Mammary epithelial cell (primary cell): ENCODE measurements around the gene SHB.

Experiments used
- CTCF ChIP-seq, 2 donors: IDR thresholded peaks in 1 of 2; conservative IDR thresholded peaks in 1 of 2; 2 replicates each; pipeline ENCODE4 v1.5.1; 2011 to 2012; ENCODE audit warnings: inconsistent platforms in 2 of 2, low read length in 2 of 2, mild to moderate bottlenecking in 2 of 2, control low read depth in 1 of 2, low read depth in 1 of 2; ENCODE audit not compliant: insufficient read depth in 1 of 2; ENCODE audit errors: extremely low read depth in 1 of 2
- EZH2 ChIP-seq: IDR thresholded peaks from 2 replicates; pipeline ENCODE4 v1.6.1; 2012; ENCODE audit warnings: low read length, inconsistent platforms, borderline replicate concordance

DNA sequence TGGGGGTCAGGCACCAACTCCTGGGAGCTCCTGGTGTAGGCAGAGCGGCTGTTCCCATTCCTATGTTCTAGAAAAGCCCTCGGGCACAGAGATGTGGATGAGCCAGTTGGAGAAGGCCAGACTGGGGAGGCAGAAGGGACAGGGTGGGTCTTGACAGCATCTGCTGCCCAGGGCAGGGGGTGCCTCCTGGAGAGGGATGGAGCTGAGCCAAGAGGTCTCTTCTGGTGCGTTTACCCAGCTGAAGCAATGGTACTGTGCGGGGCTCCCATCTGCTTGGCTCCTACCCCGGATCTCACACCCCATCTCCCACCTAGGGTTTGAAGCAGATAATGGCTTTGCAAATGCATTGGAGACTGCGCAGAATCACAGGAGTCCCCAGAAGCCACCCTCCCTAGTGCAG is 41.3 kb downstream of the SHB start:
- TF ChIP-seq CTCF (conservative IDR thresholded peaks at IDR 0.05 in 1 of 2, IDR thresholded peaks at IDR 0.05 in 1 of 2; ENCODE audit: extremely low read depth in 1 of 2, insufficient read depth in 1 of 2, low read depth in 1 of 2, low read length in 2 of 2) (no peak), EZH2 (no peak)
